ENCODE results near the gene LY6G6D. TPM values are rescaled to one million over a fixed set of nuclear protein-coding genes. Genes with fewer than 3 reads are reported as not detected.
"Not testable (repeated sequence)": the region's sequence is repeated elsewhere in the genome, so short reads cannot be mapped to it uniquely, and the experiment has no call there.

The LY6G6D gene
- polyA plus RNA-seq, 4 donors, result 0.82 TPM; not detected in 3

DNA sequence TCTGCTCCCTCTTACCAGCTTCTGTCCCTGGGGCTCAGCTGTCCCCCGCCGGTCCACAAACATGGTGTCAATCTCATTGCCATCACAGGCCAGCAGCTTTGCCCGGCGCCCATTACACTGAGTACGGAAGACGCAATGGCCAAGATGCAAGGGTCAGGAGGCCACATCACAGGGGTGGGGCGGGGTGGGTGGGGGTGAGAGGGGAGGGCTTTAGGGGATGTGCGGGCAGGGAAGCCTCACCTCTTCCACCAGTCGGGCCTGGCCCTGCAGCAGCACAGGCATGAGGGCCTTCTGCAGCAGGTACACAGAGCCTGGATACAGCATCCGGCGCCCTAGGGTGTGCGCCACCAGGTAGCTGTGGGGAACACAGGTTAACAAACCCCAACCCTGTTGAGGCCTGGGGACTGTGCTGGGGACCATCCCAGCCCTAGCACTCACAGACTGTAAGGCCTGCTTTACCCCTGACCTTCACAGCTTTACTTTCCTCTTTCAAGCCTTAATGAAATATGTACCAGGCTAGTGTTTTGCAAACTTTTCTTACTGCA lies 23.5 kb upstream of the LY6G6D start:
- no peak for DNase-seq (ENCODE audit: low read depth in 4 of 4, low spot score in 3 of 4)

DNA sequence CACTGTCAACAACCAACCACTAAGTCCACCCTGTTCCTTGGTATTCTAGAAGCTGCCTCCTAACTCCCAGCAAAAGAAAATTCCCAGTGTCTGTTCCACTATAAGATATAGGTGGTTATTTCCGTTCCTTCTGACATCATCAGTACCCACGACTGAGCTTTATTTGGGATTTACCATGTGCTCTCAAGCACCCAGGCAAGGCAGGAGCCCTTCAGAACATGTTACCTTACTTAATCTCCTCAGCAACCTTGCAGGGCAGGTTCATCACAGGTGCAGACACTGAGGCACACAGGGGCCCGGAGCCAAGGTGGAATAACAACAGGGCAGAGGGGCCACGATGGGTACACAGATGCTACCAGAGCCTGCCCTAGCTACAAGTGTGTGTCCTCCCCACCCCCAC lies 22.8 kb upstream of the LY6G6D start:
- no peak for DNase-seq (ENCODE audit: low read depth in 4 of 4, low spot score in 3 of 4)

DNA sequence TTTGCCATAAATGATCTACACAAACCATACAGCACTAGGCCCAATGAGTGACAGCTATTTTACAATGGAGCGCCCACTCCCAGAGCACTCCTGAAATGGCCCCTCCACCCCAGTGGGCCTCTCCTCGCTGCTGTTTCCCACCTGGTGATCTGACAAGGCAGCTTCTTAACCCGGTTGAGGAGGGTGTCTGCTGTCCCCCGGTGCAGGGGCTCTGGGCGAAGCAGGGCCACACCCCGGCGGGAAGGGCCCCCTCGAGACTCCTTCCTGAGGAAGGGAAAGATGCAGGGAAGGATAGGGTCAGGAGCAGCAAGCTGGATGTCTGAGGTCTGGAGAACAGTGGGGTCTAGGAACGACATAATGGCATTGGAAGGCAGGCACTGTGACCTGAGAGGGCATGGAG lies 22.3 kb upstream of the LY6G6D start:
- DNase-seq (ENCODE audit: low read depth in 4 of 4, low spot score in 3 of 4), result no peak

DNA sequence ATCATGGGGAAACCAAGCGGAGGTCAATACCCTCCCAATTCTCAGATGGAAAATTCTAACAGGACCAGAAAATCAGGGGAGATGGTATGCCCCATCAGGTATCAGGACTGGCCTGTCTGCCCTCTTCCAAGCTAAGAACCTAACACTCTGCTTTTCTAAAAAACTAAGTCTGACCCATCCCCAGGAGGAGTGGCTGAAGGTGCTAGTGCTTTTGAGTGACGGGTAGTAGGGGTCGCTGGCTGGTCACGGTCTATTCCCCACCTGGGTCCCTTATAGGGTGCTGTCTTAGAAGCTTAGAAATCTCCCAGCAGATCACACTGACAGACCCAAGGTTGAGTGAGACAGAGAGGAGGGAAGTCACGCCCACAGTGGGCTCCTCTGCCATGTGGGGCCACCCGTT lies 21.6 kb upstream of the LY6G6D start:
- no peak for DNase-seq (ENCODE audit: low read depth in 4 of 4, low spot score in 3 of 4)

DNA sequence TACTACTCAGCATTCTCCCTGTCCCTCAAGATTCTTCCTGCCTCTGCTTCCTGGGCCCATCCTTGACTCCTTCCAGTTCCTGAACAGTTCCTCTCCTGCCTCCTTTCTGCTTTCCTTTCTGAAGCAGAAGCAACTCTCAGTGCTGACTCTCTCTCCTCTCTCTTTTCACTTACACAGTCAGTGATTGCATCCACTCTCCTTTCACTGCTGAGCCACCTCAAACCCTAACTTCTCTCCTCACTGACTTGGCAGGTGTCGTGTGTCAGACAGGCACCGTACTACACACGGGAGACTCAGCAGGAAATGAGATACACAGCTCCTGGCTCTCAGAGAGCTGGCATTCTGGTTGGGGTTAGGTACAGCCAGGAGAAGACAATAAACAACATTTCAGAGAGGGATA lies 17.6 kb upstream of the LY6G6D start:
- no peak for DNase-seq (ENCODE audit: low read depth in 4 of 4, low spot score in 3 of 4)

DNA sequence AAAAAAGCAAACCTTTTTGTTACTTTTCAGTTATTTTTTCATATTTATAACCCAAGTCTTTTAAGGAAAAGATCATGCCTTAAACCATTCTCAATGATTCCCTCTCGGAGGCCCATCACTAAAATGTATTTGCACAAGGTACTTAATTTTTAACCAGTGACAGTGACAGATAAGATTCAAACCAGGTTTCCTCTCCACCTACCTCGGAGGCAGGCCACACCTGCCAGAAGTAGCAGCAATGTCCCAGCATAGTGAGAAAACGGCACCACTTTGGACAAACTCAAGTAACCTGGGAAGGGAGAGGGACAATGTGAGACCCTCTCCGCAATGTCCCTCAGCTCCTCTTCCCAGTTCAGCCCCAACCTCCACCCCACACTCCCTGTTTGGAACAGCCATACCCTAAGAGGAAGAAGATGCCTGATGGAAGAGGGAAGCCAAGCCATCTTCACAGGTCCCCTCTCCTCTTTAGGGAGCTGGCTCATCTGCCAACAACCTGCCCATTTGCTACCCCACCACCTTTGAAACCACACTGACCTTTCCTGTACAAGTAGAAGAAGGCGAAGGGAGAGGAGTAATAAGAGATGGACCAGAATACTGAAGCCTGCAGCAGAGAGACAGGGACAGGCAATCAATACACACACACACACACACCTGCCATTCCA lies 14.3 kb upstream of the LY6G6D start:
- no peak for DNase-seq (ENCODE audit: low read depth in 4 of 4, low spot score in 3 of 4)

DNA sequence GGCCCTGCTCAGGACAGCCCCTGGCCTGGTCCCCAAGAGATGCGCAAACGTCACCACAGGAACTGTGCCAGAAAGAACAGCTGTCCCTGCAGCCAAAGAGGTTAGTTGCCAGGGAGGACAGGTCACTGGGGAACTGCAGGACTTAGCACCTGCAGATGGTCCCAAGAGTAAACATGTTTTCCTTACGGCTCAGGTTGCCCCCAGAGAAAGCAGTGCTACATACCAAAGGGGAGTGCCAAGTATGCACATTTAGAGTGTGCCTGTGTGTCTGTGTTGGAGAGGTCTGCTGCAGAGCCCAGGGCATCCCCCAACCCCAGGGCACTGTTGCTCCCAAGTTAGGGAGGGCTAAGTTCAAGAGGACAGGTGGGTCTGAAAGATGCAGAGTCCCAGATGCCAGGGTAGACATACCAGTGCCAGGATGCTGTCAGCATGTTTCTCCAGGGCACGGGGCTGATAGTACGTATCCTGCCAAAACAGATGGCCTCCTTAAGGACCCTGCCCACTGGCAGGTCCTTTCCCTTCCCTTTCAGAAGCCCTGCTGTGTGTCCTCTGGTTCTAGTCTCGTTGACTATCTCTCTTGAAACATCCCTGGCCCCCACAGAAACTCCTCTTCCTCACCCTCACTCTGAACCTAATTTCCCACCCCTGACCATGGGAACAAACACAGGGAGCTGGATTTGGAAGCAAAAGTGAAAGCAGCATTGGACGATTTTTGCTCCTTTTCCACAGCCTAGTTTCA lies 13.3 kb upstream of the LY6G6D start:
- DNase-seq (ENCODE audit: low read depth in 4 of 4, low spot score in 3 of 4), result no peak

DNA sequence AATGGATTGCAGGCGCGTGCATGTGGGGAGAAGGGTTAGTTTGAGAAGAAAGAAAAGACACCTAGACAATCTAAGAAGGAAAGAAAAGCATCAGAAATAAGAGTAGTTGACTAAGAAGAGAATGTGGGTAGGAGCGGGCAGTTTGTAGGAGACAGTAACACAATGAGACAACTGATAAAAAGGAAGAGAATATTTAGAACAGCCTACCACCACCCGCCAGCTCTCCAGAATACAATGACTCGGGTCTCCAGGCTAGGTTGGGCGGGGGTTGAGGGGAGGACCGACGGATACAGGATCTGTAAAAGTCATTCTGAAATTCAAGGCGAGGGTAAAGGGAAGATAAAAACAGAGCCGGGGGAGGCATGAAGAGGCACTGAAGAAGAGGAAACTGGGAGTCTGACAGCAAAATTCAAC lies 12.7 kb upstream of the LY6G6D start:
- no peak for DNase-seq (ENCODE audit: low read depth in 4 of 4, low spot score in 3 of 4)

DNA sequence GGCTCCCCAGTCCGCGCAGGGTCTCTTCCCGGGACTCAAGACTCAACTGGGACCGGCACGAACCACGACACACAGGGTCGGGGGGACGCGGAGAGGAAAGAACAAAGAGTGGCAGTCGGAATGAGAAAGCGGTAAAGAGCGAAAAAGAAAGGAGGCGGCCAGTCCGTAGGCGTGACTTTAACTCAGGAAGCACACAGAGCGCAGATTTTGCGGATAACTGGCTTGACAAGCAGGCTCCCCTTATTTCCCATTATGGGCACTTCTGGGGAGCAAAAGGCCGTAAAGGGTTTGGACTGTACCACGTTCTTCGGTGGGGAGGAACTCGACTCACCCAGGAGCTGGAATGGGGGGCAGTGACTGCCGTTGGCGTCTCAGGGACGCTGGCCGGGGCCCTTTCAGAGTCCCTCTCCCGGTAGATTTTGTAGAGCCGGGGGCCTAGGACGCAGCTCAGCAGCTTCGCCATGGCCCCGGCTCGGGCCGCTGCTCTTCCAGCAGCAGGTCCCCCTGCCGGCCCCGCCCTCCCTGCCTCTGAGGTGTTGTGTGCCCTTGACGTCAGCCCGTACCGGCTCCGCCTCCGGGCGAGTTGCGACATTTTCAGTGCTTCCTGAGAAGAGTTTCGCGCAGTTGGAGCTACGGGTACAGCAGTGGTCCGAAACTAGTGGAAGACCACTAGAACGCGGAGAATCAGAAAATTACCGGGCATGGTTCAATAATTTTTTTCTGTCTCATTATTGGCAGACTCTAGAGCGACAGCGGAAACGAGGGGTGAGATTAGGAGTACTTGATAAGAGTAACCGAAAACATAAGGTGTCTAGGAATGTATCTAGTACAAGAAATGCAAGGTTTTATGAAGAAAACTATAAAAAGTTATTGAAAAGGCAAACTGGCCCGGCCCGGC lies 12.1 kb upstream of the LY6G6D start, which contains the start of gene ABHD16A:
TSS of gene ABHD16A (minus strand) at position 506 of the 898 bp plus-strand sequence. CDS start at position 463, 43 bp downstream.
- peak; percentile 97 to 99 (median 99) for DNase-seq (ENCODE audit: low read depth in 4 of 4, low spot score in 3 of 4)

DNA sequence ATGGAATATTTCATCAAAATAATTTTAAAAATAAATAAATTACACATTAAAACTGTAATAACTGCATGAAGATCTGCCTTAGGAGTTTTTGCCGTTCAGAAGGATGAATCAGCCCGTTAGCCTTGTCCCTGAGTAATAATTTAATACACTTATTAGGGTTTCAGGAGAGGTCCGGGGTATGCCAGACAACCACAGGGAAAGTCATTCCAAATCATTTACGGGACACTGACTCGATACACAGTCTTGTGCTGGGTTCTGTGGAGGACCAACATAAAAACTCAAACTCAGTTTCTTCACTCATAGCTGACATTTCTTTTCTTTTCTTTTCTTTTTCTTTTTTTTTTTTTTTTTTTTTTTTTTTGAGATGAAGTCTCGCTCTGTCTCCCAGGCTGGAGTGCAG lies 9.2 kb upstream of the LY6G6D start:
- DNase-seq (ENCODE audit: low read depth in 4 of 4, low spot score in 3 of 4), result no peak

DNA sequence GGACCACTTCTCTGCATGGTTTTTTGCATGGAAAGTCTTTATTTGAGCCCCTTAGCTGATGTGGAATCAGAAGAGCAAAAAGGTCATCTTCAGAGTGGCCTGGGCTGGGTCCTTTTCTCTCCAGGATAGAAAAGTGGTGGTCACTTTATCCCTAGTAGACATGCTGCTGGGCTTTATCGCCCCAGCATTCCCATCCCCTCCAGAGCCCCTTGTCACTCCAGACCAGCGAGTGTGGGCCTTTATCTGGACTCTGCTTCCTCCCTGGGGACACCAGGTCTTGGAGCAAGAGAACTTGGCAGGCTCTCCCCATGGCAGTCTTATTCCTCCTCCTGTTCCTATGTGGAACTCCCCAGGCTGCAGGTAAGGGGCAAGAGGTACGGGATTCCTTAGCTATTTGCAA lies 8.5 kb upstream of the LY6G6D start, which contains the start of gene LY6G6F:
TSS of gene LY6G6F (plus strand) at position 268 of the 400 bp plus-strand sequence. CDS start at position 309, 41 bp downstream.
- DNase-seq (ENCODE audit: low read depth in 4 of 4, low spot score in 3 of 4), result no peak

DNA sequence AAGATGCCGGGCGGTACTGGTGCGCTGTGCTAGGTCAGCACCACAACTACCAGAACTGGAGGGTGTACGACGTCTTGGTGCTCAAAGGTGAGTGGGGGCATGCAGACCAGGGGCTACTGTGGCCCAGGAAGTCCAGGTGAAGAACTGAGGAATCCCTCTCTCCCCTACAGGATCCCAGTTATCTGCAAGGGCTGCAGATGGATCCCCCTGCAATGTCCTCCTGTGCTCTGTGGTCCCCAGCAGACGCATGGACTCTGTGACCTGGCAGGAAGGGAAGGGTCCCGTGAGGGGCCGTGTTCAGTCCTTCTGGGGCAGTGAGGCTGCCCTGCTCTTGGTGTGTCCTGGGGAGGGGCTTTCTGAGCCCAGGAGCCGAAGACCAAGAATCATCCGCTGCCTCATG lies 7.4 kb upstream of the LY6G6D start:
- DNase-seq (ENCODE audit: low read depth in 4 of 4, low spot score in 3 of 4), result no peak

DNA sequence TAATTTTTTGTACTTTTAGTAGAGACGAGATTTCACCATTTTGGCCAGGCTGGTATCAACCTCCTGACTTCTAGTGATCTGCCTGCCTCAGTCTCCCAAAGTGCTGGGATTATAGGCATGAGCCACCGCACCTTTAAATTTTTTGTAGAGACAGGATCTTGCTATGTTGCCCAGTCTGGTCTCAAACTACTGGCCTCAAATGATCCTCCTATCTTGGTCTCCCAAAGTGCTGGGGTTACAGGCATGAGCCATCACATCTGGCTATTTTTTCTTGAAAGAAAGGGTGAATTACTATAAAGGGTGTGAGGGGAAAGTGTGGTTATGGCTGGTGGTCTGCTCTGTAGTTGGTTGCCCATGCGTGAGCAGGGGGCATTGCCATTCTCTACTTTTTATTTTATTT lies 6.9 kb upstream of the LY6G6D start:
- DNase-seq (ENCODE audit: low read depth in 4 of 4, low spot score in 3 of 4), result no peak

DNA sequence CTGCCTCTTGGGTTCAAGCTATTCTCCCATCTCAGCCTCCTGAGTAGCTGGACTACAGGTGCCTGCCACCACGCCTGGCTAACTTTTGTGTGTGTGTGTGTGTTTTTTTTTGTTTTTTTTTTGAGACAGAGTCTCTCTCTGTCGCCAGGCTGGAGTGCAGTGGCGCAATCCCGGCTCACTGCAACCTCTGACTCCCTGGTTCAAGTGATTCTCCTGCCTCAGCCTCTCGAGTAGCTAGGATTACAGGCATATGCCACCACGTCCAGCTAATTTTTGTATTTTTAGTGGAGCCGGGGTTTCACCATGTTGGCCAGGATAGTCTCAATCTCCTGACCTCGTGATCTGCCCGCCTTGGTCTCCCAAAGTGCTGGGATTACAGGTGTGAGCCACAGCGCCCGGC lies 6.0 kb upstream of the LY6G6D start:
- not testable (repeated sequence) for DNase-seq (ENCODE audit: low read depth in 4 of 4, low spot score in 3 of 4)

DNA sequence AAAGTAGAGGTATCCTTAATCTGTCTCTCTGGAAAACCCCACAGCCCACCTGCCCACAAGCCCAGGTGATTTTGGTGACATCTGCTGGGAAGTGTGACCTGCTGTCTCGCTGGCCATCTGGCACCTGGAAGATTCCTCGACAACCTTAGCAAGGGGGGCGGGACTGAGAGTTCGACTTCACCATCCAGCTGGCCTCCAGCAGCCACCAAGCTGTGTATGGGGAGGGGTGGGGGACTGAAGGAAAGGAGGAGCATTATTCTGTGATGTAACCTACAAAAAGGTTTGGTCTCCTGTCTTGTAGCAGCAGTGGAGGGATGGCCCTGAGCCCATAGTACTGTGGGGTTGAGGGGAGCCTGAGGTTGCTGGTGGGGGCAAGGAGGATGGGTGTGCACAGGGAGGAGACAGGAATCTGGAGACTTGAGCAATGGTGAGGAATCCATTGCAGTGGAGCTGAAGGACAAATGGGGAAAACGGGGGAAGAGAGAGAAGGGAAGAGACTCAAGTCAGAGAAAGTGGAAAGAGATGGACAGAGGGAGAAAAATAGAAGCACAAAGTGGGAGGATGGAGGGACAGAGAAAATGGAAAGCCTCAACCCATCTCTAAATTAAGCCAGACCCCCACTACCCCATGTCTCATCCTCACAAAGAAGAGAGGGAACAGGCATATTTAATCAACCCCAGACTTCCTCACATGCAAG lies 4.5 kb upstream of the LY6G6D start:
- DNase-seq (ENCODE audit: low read depth in 4 of 4, low spot score in 3 of 4), result no peak

DNA sequence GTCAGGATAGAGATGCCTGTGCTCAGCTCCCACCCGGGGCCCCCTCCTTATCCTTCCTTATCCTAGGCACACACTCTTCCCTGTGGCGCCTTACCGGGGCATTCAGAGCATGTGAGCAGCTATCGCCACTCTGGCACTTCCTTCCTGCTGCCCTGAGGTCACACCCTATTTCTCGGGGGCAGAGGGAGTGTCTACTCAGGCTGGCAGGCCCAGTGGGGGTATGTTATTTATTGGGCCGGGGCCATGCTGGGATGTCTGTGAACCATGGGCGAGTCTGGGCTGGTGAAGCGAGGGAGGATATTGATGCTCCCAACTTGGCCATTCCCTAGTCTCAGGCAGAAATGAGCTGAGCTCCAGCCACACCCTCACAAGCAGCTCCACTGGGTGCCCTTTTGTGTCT lies 3.9 kb upstream of the LY6G6D start:
- no peak for DNase-seq (ENCODE audit: low read depth in 4 of 4, low spot score in 3 of 4)

DNA sequence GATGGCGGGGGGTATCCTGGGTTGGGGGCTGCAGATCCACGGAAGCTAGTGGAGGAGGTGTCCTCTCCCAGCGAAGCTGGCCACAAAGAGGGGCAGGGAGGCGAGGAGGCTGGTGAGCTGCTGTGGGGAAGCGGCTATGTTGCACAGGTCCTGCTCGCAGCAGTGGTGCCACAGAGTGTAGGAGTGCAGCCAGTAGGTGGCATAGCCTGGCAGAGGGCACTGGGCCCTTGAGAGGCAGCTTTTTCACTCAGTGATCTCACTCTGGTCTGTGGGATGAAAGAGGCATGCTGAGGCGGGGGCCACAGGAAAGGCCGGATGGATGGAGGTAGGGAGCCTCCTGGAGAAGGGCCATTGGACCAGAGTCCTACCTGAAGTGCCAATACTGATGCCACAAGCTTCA lies 2.9 kb upstream of the LY6G6D start:
- DNase-seq (ENCODE audit: low read depth in 4 of 4, low spot score in 3 of 4), result no peak

DNA sequence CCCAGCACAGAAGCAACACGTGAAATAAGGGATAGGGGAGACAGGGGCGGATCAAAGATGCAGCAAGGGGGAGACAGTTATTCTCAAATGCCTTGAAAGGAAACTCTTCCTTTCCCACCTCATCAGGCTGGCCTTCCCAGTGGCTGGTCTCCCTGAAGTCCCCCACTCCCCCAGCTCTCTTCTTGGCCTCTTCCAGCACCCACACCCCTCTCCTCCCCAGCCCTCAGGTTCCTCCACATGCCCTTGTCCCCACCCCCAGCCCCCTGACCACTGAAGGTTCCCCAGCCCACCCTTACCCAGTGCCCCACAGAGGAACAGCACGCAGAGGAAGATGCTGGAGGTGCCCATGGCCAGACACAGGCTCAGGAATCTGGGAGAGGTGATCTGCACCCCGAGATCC lies 1.7 kb upstream of the LY6G6D start:
- DNase-seq (ENCODE audit: low read depth in 4 of 4, low spot score in 3 of 4), result no peak

DNA sequence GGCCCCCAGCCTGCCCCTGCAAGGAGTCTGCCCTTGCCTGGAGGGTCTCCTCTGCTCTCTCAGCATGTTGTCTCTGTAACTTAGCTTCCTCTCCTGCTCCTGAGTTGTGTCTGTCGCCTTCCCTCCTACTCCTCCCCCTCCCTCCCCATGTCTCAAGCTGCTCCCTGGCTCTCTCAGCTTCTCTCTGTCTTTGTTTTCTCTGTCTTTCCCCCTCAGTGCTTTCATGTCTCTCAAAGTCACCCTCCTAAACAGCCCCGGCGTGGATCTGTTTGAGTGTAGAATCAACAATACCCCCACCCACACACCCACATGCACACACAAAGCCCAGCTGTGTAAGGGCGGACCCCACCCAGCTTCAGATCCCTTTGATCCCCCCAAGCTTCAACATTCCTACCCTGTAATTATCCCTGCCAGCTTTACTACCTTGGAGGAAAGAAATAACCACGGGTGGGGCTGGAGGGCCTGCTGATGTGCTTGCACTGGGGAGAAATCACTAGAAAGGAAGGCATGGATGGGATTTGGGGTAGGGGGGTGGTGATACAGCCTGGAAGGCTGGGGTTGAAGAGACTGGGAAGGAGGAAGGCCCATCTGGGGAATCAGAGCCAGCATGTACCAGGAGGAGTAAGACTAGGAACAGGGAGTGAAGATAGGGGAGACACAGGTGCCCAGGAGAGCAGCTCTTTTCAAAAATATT lies 1.0 kb upstream of the LY6G6D start:
- DNase-seq (ENCODE audit: low read depth in 4 of 4, low spot score in 3 of 4), result peak in 1 of 4 donors; percentile 38

All from right renal pelvis (tissue), 4 donors.